Upper lobe of left lung (tissue), 4 donors: ENCODE measurements around the gene SERTAD1.

Experiments used
- EP300 ChIP-seq, 4 donors: sonication (generic); formaldehyde crosslinking; IDR thresholded peaks; one replicate each; pipeline ENCODE4 v1.5.1; 2017; ENCODE audit warnings: antibody characterized with exemption in 4 of 4, control low read depth in 2 of 4
- POLR2A ChIP-seq, 4 donors: fragments of 450-650 bp; IDR thresholded peaks; one replicate each; pipeline ENCODE4 v1.5.1; 2016 to 2017; ENCODE audit warnings: antibody characterized with exemption in 4 of 4, mild to moderate bottlenecking in 2 of 4
- POLR2AphosphoS5 ChIP-seq, 2 donors: sonication (generic); formaldehyde crosslinking; IDR thresholded peaks; one replicate each; pipeline ENCODE4 v1.5.1; 2017; ENCODE audit warnings: antibody characterized with exemption in 2 of 2
- TF ChIP-seq, protein P1 (sequence below), 6 experiments: fragments of 450-650 bp in 4 of 6; fragments of 200-600 bp in 2 of 6; sonication (generic) in 2 of 6; IDR thresholded peaks; one replicate each; pipeline ENCODE4 v1.5.1; 2016 to 2019; ENCODE audit warnings: antibody characterized with exemption in 6 of 6

DNA sequence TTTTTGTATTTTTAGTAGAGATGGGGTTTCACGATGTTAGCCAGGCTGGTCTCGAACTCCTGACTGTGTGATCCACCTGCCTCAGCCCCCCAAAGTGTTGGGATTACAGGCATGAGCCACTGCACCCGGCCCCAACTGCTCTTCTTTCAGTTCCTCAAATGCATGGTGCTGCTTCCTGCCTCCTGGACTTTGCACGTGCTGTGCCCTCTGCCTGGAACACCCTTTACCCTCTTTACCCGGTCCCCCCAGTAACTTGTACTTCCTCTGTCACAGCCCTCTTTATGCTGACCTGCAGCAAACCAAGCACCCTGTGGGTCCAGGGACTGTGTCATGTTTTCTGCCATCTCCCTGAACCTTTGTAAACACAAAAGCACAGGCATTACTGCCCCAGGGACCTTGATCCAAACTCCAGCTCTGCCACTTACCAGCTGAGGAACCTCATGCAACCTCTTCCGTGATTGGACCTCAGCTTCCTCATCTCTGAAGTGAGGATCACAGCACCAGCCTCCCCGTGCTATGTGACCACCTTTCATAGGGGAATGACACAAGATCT lies 36.0 kb upstream of the SERTAD1 start:
- TF ChIP-seq, protein P1, sequence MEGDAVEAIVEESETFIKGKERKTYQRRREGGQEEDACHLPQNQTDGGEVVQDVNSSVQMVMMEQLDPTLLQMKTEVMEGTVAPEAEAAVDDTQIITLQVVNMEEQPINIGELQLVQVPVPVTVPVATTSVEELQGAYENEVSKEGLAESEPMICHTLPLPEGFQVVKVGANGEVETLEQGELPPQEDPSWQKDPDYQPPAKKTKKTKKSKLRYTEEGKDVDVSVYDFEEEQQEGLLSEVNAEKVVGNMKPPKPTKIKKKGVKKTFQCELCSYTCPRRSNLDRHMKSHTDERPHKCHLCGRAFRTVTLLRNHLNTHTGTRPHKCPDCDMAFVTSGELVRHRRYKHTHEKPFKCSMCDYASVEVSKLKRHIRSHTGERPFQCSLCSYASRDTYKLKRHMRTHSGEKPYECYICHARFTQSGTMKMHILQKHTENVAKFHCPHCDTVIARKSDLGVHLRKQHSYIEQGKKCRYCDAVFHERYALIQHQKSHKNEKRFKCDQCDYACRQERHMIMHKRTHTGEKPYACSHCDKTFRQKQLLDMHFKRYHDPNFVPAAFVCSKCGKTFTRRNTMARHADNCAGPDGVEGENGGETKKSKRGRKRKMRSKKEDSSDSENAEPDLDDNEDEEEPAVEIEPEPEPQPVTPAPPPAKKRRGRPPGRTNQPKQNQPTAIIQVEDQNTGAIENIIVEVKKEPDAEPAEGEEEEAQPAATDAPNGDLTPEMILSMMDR (IDR thresholded peaks at IDR 0.05) = no peak
- TF ChIP-seq POLR2AphosphoS5 (IDR thresholded peaks at IDR 0.05) (peak in 1 of 2 donors; percentile 24), POLR2A (IDR thresholded peaks at IDR 0.05) (peak in 1 of 4 donors; percentile 13), EP300 (IDR thresholded peaks at IDR 0.05) (peak in 1 of 4 donors; percentile 18)
